ENCODE measurements around the gene CARS2.

DNA sequence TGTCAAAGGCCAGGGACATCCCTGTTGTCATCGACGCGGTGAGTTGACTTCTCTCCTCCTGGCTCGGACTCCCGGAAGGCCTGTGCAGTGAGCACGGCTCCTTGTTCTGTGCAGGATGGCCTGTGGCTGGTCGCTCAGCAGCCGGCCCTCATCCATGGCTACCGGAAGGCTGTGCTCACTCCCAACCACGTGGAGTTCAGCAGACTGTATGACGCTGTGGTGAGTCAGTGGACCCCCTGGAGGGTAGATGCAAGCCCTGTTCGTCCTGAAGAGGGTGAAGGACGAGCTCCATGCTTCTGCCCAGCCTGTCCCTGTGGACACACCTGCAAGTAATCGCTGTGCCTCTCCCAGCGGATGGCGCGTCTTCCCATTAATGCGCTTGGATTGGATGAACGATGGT, 71.4 kb downstream of the CARS2 start:
- TF ChIP-seq, protein P1, sequence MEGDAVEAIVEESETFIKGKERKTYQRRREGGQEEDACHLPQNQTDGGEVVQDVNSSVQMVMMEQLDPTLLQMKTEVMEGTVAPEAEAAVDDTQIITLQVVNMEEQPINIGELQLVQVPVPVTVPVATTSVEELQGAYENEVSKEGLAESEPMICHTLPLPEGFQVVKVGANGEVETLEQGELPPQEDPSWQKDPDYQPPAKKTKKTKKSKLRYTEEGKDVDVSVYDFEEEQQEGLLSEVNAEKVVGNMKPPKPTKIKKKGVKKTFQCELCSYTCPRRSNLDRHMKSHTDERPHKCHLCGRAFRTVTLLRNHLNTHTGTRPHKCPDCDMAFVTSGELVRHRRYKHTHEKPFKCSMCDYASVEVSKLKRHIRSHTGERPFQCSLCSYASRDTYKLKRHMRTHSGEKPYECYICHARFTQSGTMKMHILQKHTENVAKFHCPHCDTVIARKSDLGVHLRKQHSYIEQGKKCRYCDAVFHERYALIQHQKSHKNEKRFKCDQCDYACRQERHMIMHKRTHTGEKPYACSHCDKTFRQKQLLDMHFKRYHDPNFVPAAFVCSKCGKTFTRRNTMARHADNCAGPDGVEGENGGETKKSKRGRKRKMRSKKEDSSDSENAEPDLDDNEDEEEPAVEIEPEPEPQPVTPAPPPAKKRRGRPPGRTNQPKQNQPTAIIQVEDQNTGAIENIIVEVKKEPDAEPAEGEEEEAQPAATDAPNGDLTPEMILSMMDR (optimal IDR thresholded peaks at IDR 0.05 in 1 of 3, IDR thresholded peaks at IDR 0.05 in 1 of 3, conservative IDR thresholded peaks at IDR 0.05 in 1 of 3; ENCODE audit: extremely low read depth in 1 of 3, insufficient read depth in 2 of 3, low read length in 3 of 3), result no peak
- TF ChIP-seq EZH2 (IDR thresholded peaks at IDR 0.05; ENCODE audit: low read length), result no peak
